Measurements from ENCODE around the gene GRID1. TPM values are rescaled to one million over a fixed set of nuclear protein-coding genes. Genes with fewer than 3 reads are reported as not detected.

The GRID1 gene
- total RNA-seq, 3 donors from 2014 or later = 2.3 to 8.5 (median 5.9) TPM

- DNase-seq (ENCODE audit: low spot score in 2 of 2) = no peak
- H3K36me3 ChIP-seq = no peaks in the 10 kb centered on the region
These were observed 501.6 kb downstream of the GRID1 start for GRCh38 chr10:85864868-85865526.

DNA sequence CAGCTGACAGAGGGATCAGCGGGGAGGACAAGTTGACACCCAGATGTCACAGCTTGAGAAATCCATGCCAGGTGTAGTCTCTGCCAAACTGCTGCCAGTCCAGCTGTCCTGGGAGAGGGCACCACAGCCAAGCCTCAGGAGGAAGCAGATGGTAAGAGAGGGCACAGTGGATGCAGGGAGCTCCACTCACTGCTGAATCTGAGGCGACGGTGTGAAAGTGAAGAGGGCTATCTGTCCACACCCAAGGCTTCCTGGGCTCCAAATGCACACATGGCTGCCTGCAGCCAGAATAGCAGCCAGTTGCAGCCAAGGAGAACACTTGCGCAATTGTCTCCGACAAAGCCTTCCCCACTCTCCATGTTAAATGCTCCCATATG is 502.4 kb downstream of the GRID1 start:
- Histone ChIP-seq H3K4me1 (no peaks in the 10 kb centered on the region), H3K9me3 (no peaks in the 10 kb centered on the region), H3K36me3 (no peaks in the 10 kb centered on the region), H3K4me3 (no peak overlapping the region), H3K27me3 (no peaks in the 10 kb centered on the region), H3K27ac (no peak overlapping the region)
- DNase-seq (ENCODE audit: low spot score in 2 of 2) = no peak
- intact Hi-C loops (cut with DNase I; ENCODE audit: low total_unique reads) = no loop called here
- TF ChIP-seq, protein P1, sequence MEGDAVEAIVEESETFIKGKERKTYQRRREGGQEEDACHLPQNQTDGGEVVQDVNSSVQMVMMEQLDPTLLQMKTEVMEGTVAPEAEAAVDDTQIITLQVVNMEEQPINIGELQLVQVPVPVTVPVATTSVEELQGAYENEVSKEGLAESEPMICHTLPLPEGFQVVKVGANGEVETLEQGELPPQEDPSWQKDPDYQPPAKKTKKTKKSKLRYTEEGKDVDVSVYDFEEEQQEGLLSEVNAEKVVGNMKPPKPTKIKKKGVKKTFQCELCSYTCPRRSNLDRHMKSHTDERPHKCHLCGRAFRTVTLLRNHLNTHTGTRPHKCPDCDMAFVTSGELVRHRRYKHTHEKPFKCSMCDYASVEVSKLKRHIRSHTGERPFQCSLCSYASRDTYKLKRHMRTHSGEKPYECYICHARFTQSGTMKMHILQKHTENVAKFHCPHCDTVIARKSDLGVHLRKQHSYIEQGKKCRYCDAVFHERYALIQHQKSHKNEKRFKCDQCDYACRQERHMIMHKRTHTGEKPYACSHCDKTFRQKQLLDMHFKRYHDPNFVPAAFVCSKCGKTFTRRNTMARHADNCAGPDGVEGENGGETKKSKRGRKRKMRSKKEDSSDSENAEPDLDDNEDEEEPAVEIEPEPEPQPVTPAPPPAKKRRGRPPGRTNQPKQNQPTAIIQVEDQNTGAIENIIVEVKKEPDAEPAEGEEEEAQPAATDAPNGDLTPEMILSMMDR (IDR thresholded peaks at IDR 0.05) = no peak
- TF ChIP-seq POLR2AphosphoS5 (IDR thresholded peaks at IDR 0.05) = no peak
- TF ChIP-seq POLR2A (IDR thresholded peaks at IDR 0.05) = no peak

More at GRCh38 chr10:85864868-85865526, 501.6 kb downstream of the GRID1 start:
- TF ChIP-seq, protein P1 (IDR thresholded peaks at IDR 0.05) = no peak
- TF ChIP-seq POLR2AphosphoS5 (IDR thresholded peaks at IDR 0.05) = no peak
- no peak for TF ChIP-seq POLR2A (IDR thresholded peaks at IDR 0.05)
- Histone ChIP-seq H3K27me3 (no peaks in the 10 kb centered on the region), H3K4me1 (no peaks in the 10 kb centered on the region), H3K9me3 (no peaks in the 10 kb centered on the region), H3K27ac (no peak overlapping the region), H3K4me3 (no peak overlapping the region)
- intact Hi-C loops (cut with DNase I; ENCODE audit: low total_unique reads) = no loop called here

DNA sequence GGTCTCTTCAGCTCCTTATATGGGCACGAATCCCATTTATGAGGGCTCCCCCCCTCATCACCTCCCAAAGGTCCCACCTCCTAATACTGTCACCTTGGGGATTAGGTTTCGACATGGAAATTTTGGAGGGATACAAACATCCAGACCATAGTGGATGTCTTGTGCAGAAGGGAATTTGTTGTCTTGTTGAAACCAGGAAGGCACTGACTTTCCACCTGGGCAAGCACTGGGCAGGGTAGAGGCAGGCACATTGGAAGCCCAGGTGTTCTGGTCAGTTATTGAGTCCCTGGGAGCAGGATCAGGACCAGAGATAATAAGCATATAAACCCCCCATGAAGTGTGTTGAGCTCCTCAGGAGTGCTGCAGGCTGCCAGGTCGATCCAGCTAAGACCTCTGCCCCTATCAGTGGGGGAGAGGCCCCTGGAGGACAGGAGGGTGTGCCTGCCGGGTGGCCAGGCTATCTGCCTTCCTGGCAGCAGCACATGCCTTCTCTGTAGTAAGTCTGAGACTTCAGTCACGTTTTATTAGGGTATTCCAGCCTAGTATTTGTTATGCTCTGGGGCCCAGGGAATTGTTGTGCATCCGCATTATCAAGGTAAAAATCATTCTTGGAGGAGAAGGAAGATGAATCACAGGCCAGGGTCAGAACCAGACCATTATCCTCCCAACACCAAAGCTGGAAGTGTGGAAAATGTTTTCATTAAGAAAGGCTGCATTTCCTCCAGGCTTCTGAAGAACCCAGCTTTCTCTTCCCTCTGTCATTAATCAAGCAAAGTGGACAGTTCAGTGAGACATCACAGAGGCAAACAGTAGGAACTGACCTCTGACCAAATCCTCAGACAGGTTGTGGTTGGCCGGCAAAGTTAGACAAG is 503.1 kb downstream of the GRID1 start:
- no peak for DNase-seq (ENCODE audit: low spot score in 2 of 2)
- intact Hi-C loops (cut with DNase I; ENCODE audit: low total_unique reads) = no loop called here
- no peak for TF ChIP-seq POLR2A (IDR thresholded peaks at IDR 0.05)
- no peak for TF ChIP-seq POLR2AphosphoS5 (IDR thresholded peaks at IDR 0.05)

GRCh38 chr10:85862771-85863170 is 503.8 kb downstream of the GRID1 start:
- Histone ChIP-seq H3K36me3 (no peaks in the 10 kb centered on the region), H3K9me3 (no peaks in the 10 kb centered on the region), H3K27me3 (no peaks in the 10 kb centered on the region), H3K27ac (no peak overlapping the region), H3K4me3 (no peak overlapping the region), H3K4me1 (no peaks in the 10 kb centered on the region)
- TF ChIP-seq POLR2AphosphoS5 (IDR thresholded peaks at IDR 0.05) (no peak), POLR2A (IDR thresholded peaks at IDR 0.05) (no peak)
- TF ChIP-seq, protein P1 (IDR thresholded peaks at IDR 0.05) = no peak
- DNase-seq (ENCODE audit: low spot score in 2 of 2) = no peak
- intact Hi-C loops (cut with DNase I; ENCODE audit: low total_unique reads) = no loop called here

More for the DNA sequence above, 503.1 kb downstream of the GRID1 start:
- Histone ChIP-seq H3K36me3 (no peaks in the 10 kb centered on the region), H3K4me3 (no peak overlapping the region), H3K27me3 (no peaks in the 10 kb centered on the region), H3K27ac (no peak overlapping the region), H3K4me1 (no peaks in the 10 kb centered on the region), H3K9me3 (no peaks in the 10 kb centered on the region)

GRCh38 chr10:85861513-85862197 is 504.9 kb downstream of the GRID1 start:
- Histone ChIP-seq H3K9me3 (no peaks in the 10 kb centered on the region), H3K27me3 (no peaks in the 10 kb centered on the region), H3K36me3 (no peaks in the 10 kb centered on the region), H3K27ac (no peak overlapping the region), H3K4me1 (no peaks in the 10 kb centered on the region), H3K4me3 (no peak overlapping the region)
- DNase-seq (ENCODE audit: low spot score in 2 of 2) = no peak
- intact Hi-C loops (cut with DNase I; ENCODE audit: low total_unique reads) = no loop called here
- TF ChIP-seq POLR2AphosphoS5 (IDR thresholded peaks at IDR 0.05) (no peak), POLR2A (IDR thresholded peaks at IDR 0.05) (no peak)
- TF ChIP-seq, protein P1 (IDR thresholded peaks at IDR 0.05) = no peak

All from breast epithelium (tissue), 4 donors.